ENCODE data around the gene LCE1F.

Gene LCE1F, protein sequence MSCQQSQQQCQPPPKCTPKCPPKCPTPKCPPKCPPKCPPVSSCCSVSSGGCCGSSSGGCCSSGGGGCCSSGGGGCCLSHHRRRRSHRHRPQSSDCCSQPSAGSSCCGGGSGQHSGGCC

GRCh38 chr1:152774875-152775274, at the start of gene LCE1F:
TSS of gene LCE1F (plus strand) at chr1:152775140. CDS start at chr1:152776372, 1,232 bp downstream.
- no peak for DNase-seq

- DNase-seq, result no peak
Measured at GRCh38 chr1:152725261-152725660, 49.7 kb upstream of the LCE1F start.

DNA sequence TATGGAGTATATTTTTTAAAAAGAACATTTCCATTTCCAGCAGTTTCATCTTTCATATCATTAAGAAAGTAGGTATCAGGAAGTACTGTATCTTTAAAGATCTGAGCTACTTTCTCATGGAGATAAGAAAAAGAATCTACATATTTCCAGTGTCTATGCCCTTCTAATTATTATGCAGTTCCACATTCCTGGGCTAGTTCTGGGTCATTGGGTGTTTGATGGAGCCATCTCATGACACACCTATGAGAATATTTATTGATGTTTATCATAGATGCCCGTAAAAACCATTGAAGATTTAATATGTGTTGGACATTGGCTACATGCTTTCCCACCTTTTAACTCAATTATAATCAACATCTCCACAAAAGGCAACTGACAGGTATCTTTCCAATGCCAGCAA, 46.0 kb upstream of the LCE1F start:
- DNase-seq, result no peak

- no peak for DNase-seq
Measured at GRCh38 chr1:152735648-152736047, 39.3 kb upstream of the LCE1F start.

DNA sequence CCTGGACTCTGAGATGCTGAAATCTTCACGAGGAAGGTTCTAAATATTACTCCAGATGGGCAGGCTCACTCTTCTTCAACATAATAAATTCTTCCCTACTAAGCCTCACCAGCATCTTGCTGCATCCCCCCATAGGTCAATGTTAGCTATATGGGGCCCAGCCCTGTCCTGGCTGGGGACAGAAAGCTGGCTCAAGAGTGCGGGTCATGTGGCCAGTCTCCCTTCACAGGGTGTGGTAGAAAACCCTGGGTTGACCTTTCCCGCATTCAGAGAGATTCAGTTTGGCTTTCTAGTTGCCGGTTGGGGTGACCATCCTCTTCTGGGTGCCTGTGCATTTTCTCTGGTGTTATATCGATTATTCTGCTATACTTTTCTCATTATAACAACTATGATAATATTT, 36.9 kb upstream of the LCE1F start:
- DNase-seq, result no peak

GRCh38 chr1:152739841-152740240, 35.1 kb upstream of the LCE1F start:
- no peak for DNase-seq

DNA sequence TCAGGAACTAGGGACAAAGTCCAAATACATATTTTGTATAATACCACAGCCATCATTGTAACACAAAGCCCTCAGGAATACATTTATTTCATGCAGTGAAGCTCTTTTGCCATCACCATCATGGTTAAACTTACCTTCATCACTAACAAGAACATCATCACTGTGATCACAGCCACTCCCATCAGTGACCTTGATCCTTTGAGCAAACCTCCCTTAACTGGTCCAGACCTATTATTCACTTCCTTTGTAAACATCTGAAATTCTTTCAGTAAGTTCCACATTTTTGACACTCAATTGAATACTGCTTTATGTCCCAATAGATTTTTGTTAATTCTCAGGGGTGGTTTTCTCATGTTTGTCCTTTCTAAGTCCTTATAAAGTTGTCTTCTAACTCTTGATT, 33.3 kb upstream of the LCE1F start:
- no peak for DNase-seq

DNA sequence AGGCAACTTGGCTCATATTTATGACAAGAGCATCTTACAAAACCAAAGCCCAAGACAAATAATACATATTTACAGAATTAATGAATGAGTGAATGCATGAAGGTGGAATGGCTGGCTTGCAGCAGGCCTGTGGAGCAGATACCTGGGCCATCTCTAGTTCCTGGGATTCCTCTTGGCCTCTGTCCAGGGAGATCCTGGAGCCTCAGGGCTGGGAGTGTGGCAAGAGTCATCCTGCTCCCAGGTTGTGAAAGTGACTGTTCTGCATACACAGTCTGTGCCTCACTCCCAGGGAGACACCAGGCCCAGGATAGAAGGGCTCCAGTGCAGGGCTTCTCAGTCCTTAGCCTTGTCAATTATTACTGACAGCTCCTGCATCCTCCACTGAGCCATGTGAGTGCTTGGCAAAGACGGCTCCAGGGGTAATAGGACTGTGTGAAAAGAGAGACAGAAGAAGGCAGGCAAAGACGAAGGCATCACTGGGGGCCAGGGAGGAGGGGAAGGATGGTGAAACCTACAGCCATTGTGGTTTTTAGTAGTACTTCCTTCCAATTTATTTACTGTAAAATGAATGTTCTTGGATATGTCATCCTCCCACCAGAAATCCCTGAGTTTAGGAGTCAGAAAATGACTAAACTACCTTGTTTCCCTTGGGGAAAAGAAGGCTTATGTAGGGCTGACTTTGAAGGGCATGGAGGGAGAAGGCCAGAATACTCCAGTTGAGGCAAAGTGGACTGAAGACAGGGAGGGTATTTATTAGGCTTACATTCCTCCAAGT, 31.4 kb upstream of the LCE1F start:
- no peak for DNase-seq

- no peak for DNase-seq
Measured at GRCh38 chr1:152745289-152745704, 29.6 kb upstream of the LCE1F start.

GRCh38 chr1:152745765-152746444, 29.0 kb upstream of the LCE1F start:
- DNase-seq, result no peak

- DNase-seq, result no peak
Measured at GRCh38 chr1:152747831-152748230, 27.1 kb upstream of the LCE1F start.

DNA sequence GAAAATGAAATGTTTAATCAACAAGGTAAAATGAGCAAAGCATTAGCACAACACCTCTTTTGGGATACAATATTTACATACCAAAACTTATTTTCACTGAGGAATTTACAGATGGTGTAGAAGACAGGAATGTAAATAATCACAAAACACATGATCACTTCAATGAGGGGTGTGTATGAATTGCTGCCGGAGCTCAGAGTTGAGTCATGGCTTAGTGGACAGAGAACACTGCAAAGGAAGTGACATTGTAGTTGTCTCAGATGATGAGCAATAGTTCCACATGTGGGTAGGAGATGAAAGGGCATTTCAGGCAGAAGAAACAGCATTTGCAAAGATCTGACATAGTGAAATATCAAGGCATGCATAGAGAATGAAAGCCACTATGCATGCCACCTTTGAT, 22.7 kb upstream of the LCE1F start:
- no peak for DNase-seq

GRCh38 chr1:152753586-152753985, 21.4 kb upstream of the LCE1F start:
- DNase-seq, result no peak

GRCh38 chr1:152756872-152757271, 18.1 kb upstream of the LCE1F start:
- DNase-seq, result no peak

DNA sequence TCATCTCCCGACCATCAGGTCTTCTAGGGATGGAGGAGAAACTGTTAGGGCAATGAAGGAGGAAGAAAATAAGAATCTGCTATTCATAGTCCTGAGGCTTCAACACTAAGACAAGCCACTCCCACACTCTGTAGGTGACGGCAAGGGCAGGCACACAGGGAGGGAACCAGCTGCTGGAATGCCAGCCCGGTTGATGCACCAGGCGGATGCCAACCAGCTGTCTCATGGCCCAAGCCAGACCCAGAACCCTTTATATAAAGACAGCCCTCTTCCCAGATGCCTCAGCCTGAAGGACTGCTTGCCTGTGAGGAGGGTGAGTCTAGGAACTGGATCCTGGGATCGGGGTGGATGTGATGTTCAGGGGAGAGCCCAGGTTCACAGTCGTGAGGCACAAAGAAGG, 17.2 kb upstream of the LCE1F start, which contains the start of gene KPRP:
KPRP (plus strand) TSS at position 279 of the 400 bp plus-strand sequence. CDS start 1,564 bp downstream, outside the sequence.
- no peak for DNase-seq

- no peak for DNase-seq
Measured at GRCh38 chr1:152758636-152759035, 16.3 kb upstream of the LCE1F start.

GRCh38 chr1:152759453-152760173, 15.3 kb upstream of the LCE1F start:
- DNase-seq, result no peak

- no peak for DNase-seq
Measured at GRCh38 chr1:152760551-152761190, 14.3 kb upstream of the LCE1F start.

- no peak for DNase-seq
Measured at GRCh38 chr1:152761609-152762213, 13.2 kb upstream of the LCE1F start.

DNA sequence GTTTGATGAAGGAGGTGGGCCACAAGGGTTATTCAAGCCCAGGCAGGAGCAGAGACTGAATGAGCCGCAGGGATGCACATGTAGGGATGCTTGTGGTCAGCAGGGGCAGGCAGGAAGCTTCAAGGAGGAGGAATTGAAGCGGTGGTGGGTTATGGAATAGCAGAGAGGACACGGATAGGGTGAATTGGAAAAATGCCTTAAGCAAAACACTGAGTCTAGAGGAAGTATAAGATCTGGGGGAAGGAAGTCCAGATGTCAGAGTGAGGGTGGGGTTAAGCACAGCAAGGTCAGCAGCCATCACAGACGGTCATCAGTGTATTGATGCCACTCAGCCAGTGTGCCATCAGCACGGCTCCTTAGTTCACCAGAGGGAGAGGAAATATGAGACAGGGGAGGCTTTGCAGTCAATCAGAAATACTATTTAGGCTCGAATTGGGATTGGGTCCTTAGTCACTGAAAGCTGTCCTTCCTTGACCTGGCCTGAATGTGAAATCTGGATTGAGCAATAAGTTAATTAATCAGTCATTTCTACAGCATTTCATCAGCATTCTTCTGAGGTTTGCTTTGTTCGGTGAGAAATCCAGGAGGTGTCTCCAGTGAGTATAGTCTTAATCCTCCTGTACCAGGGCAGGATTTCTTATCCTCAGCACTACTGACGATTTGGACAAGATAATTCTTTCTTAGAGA, 6.0 kb upstream of the LCE1F start:
- DNase-seq, result no peak

GRCh38 chr1:152770411-152770810, 4.5 kb upstream of the LCE1F start:
- no peak for DNase-seq

- no peak for DNase-seq
Measured at GRCh38 chr1:152776361-152776760, 1.4 kb downstream of the LCE1F start.

Data from activated CD4-positive, alpha-beta T cell treated with anti-CD3 and anti-CD28 coated beads for 1 hour (primary cell).